Endothelial cell of umbilical vein (primary cell): ENCODE results near the gene CD93. TPM values are rescaled to one million over a fixed set of nuclear protein-coding genes. Genes with fewer than 3 reads are reported as not detected.

Experiments
- BruUV-seq: library from RNA; stranded (reverse); fragments of 400-500 nt; replicated peaks from 2 replicates; lab custom pipeline; 2021; lab: Mats Ljungman, UMichigan
- CTCF ChIA-PET: fragments of 300-600, 350-600 bp; sonication (Branson Sonifier 250); formaldehyde crosslinking; loops from one replicate; lab custom pipeline; 2021; ENCODE audit warnings: antibody characterized with exemption, inconsistent platforms; lab: Charles Lee
- POLR2A ChIA-PET: fragments of 300-600, 350-600 bp; sonication (Branson Sonifier 250); formaldehyde crosslinking; loops from one replicate; lab custom pipeline; 2021; ENCODE audit warnings: antibody characterized with exemption, inconsistent platforms; lab: Charles Lee
- DNase-seq: peaks from one replicate; pipeline ENCODE4 v3.0.0-alpha.2; 2011; ENCODE audit warnings: low read depth, low spot score
- FAIRE-seq: peaks from 2 replicates; lab custom pipeline; 2011; peaks lifted over from hg19 to GRCh38; lab: Jason Lieb, UNC
- H2AFZ ChIP-seq: 2 replicates; pipeline ENCODE4 v1.6.0; 2012; ENCODE audit warnings: low read depth, low read length, control low read depth, inconsistent platforms
- H3K27ac ChIP-seq: 2 replicates; pipeline ENCODE4 v1.5.1; 2011; ENCODE audit warnings: low read depth, mild to moderate bottlenecking, control low read depth, low read length, moderate library complexity; ENCODE audit not compliant: insufficient read depth
- H3K27me3 ChIP-seq, 2 experiments: 2 replicates each; pipeline versions ENCODE4 v1.6.0 to v1.6.1; 2011; ENCODE audit warnings: low read length in 2 of 2, mixed read lengths in 1 of 2; ENCODE audit not compliant: control insufficient read depth in 2 of 2, insufficient read depth in 2 of 2
- H3K36me3 ChIP-seq, 2 experiments: 2 replicates in 1 of 2; 3 replicates in 1 of 2; pipeline ENCODE4 v1.5.1; 2011; ENCODE audit warnings: low read length in 2 of 2, mild to moderate bottlenecking in 1 of 2, moderate library complexity in 1 of 2; ENCODE audit not compliant: control insufficient read depth in 2 of 2, insufficient read depth in 2 of 2; ENCODE audit errors: extremely low read depth in 1 of 2
- H3K4me1 ChIP-seq: 3 replicates; pipeline ENCODE4 v1.5.1; 2011; ENCODE audit warnings: mild to moderate bottlenecking, low read length; ENCODE audit not compliant: control insufficient read depth, insufficient read depth; ENCODE audit errors: extremely low read depth
- H3K4me2 ChIP-seq: 2 replicates; pipeline ENCODE4 v1.6.1; 2011; ENCODE audit warnings: low read length, control low read depth, mixed read lengths; ENCODE audit not compliant: insufficient read depth
- H3K4me3 ChIP-seq, 3 experiments: fragments of 200-600 bp in 1 of 3; sonication (generic), shearing (Covaris generic) in 1 of 3; replicated peaks in 1 of 3; 2 replicates each; pipeline ENCODE4 v1.5.1; 2011 to 2016; ENCODE audit warnings: control low read depth in 3 of 3, low read length in 3 of 3, mild to moderate bottlenecking in 2 of 3, inconsistent platforms in 1 of 3, low read depth in 1 of 3, moderate library complexity in 1 of 3; ENCODE audit not compliant: insufficient read depth in 1 of 3
- H3K79me2 ChIP-seq: 2 replicates; pipeline ENCODE4 v1.6.0; 2012; ENCODE audit warnings: low read length, inconsistent platforms; ENCODE audit not compliant: control insufficient read depth, insufficient read depth
- H3K9ac ChIP-seq: replicated peaks from 2 replicates; pipeline ENCODE3; 2011; ENCODE audit warnings: low read length, control low read depth; ENCODE audit not compliant: insufficient read depth; ENCODE audit errors: extremely low read depth
- H3K9me1 ChIP-seq: replicated peaks from 3 replicates; pipeline ENCODE4 v1.6.0; 2011; ENCODE audit warnings: mild to moderate bottlenecking, low read length; ENCODE audit not compliant: control insufficient read depth, insufficient read depth; ENCODE audit errors: extremely low read depth
- H3K9me3 ChIP-seq: replicated peaks from 2 replicates; pipeline ENCODE4 v1.5.1; 2012; ENCODE audit warnings: low read length, inconsistent platforms; ENCODE audit not compliant: control insufficient read depth, insufficient read depth
- H4K20me1 ChIP-seq: replicated peaks from 2 replicates; pipeline ENCODE3; 2011; ENCODE audit warnings: mild to moderate bottlenecking, low read length; ENCODE audit not compliant: control insufficient read depth, insufficient read depth; ENCODE audit errors: extremely low read depth
- CTCF ChIP-seq, 2 donors: IDR thresholded peaks; 1 replicate in 1 of 2; 2 replicates in 1 of 2; pipeline ENCODE4 v1.5.1; 2011; ENCODE audit warnings: low read length in 2 of 2, mild to moderate bottlenecking in 2 of 2, moderate library complexity in 2 of 2, control low read depth in 1 of 2, inconsistent platforms in 1 of 2, low read depth in 1 of 2; ENCODE audit not compliant: insufficient read depth in 1 of 2; ENCODE audit errors: extremely low read depth in 1 of 2
- EZH2 ChIP-seq: IDR thresholded peaks from 2 replicates; pipeline ENCODE4 v1.6.1; 2012; ENCODE audit warnings: borderline replicate concordance, low read depth, mild to moderate bottlenecking, moderate library complexity, low read length, inconsistent platforms; ENCODE audit not compliant: severe bottlenecking
- FOS ChIP-seq: IDR thresholded peaks from 2 replicates; pipeline ENCODE4 v1.6.1; 2011; ENCODE audit warnings: mild to moderate bottlenecking, low read length, moderate library complexity, borderline replicate concordance; ENCODE audit not compliant: insufficient read depth
- GATA2 ChIP-seq: IDR thresholded peaks from 2 replicates; pipeline ENCODE4 v1.7.0; 2011; ENCODE audit warnings: low read depth, mild to moderate bottlenecking, moderate library complexity, mixed read lengths, low read length; ENCODE audit not compliant: insufficient read length, insufficient read depth
- JUN ChIP-seq: IDR thresholded peaks from 2 replicates; pipeline ENCODE4 v1.6.1; 2011; ENCODE audit warnings: borderline replicate concordance, low read depth; ENCODE audit not compliant: insufficient read length, insufficient read depth
- MAX ChIP-seq: IDR thresholded peaks from 2 replicates; pipeline ENCODE4 v1.6.1; 2011; ENCODE audit not compliant: insufficient read depth, insufficient read length
- MYC ChIP-seq: IDR thresholded peaks from one replicate; pipeline ENCODE4 v1.6.1; 2011; ENCODE audit warnings: mild to moderate bottlenecking, low read depth, low read length
- POLR2A ChIP-seq: IDR thresholded peaks from 2 replicates; pipeline ENCODE4 v1.6.1; 2012; ENCODE audit warnings: low read depth, mild to moderate bottlenecking, control low read depth, low read length
- POLR2AphosphoS5 ChIP-seq: IDR thresholded peaks from 2 replicates; pipeline ENCODE4 v1.6.1; 2012; ENCODE audit warnings: low read depth, mild to moderate bottlenecking, control low read depth, low read length, moderate library complexity; ENCODE audit not compliant: insufficient read depth
- dilution Hi-C: fragments of 300-500 bp; cut with MboI; formaldehyde crosslinking; loops from one replicate; pipeline ENCODE4 v1.15.0; 2019; ENCODE audit warnings: low sequenced_read_pairs; ENCODE audit not compliant: extremely low pct_ligation_motif_present
- intact Hi-C: fragments of 100-400 bp; cut with micrococcal nuclease; formaldehyde crosslinking; loops from one replicate; pipeline ENCODE4 v1.10.0; 2022
- polyA plus RNA-seq, 4 experiments: library from polyadenylated mRNA; depleted of rRNA in 3 of 4; stranded (reverse) in 3 of 4; unstranded in 1 of 4; fragments of >200 nt; gene quantifications; 2 replicates each; pipeline versions ENCODE4 v1.2.1 to v1.2.3, GENCODE V29; 2011 to 2012; ENCODE audit warnings: missing spikeins in 1 of 4
- total RNA-seq: library from RNA; stranded (reverse); gene quantifications from 2 replicates; pipeline ENCODE4 v1.2.3, GENCODE V29; 2021

The CD93 gene
- total and polyA plus RNA-seq, 2 donors (not counting 3 experiments of a cell fraction or from before 2014, with no cell fraction given) = 180 to 413 TPM

- H3K27me3 ChIP-seq = no peaks in the 10 kb centered on the region
- H3K36me3 ChIP-seq = no peaks in the 10 kb centered on the region
- no peak overlapping the region for H3K27ac ChIP-seq
- H2AFZ ChIP-seq = no peak overlapping the region
- DNase-seq = no peak
- H3K4me2 ChIP-seq = no peak overlapping the region
- no peak overlapping the region for H3K9ac ChIP-seq
- intact Hi-C loops = no loop called here
- H4K20me1 ChIP-seq = no peaks in the 10 kb centered on the region
- H3K4me1 ChIP-seq = peaks cover 29% of the 10 kb centered on the region
- no TSS peak for BruUV-seq
- H3K4me3 ChIP-seq = no peak overlapping the region
- no peak for FAIRE-seq
- dilution Hi-C loops = no loop called here
- ChIA-PET POLR2A (no interaction called here), CTCF (interaction anchor here (0.6 to 4.8 kb wide), 7 partner anchors 12 to 277 kb away, joined by 3 to 22 read pairs (median 8); no protein-coding TSS in a partner anchor)
- H3K9me3 ChIP-seq = no peaks in the 10 kb centered on the region
- H3K9me1 ChIP-seq = no peaks in the 10 kb centered on the region
- H3K79me2 ChIP-seq = no peaks in the 10 kb centered on the region
- TF ChIP-seq MYC (no peak), JUN (no peak), CTCF (IDR thresholded peaks at IDR 0.05; ENCODE audit: extremely low read depth in 1 of 2, insufficient read depth in 1 of 2, low read depth in 1 of 2, low read length in 2 of 2) (no peak), POLR2A (no peak), GATA2 (no peak), POLR2AphosphoS5 (no peak), EZH2 (no peak), FOS (no peak), MAX (no peak)
These were observed 23.0 kb downstream of the CD93 start for GRCh38 chr20:23063168-23063567.
